ENCODE results near the gene NACA.
A peak's percentile ranks its signal among the peaks of the same experiment; 100 is the strongest.

Gene NACA

GRCh38 chr12:56684745-56685359, 40.2 kb downstream of the NACA start:
- no peak for DNase-seq (ENCODE audit: low spot score)
- ChIA-PET POLR2A (ENCODE audit: low non-redundant PET) (no interaction called here), CTCF (interaction anchor here (0.6 to 1.1 kb wide), 5 partner anchors 9 to 160 kb away, joined by 3 to 10 read pairs (median 3); no protein-coding TSS in a partner anchor)
- peak overlapping the region; percentile 82 for H3K27ac ChIP-seq
- TF ChIP-seq CTCF (conservative IDR thresholded peaks at IDR 0.05; ENCODE audit: low read depth), result no peak

- no peak for DNase-seq (ENCODE audit: low spot score)
- no peak for TF ChIP-seq CTCF (conservative IDR thresholded peaks at IDR 0.05; ENCODE audit: low read depth)
- ChIA-PET POLR2A (ENCODE audit: low non-redundant PET) (no interaction called here), CTCF (interaction anchor here (0.6 to 0.7 kb wide), 2 partner anchors 68 to 319 kb away, joined by 3 to 5 read pairs; no protein-coding TSS in a partner anchor)
- H3K27ac ChIP-seq, result peak overlapping the region; percentile 42
These were observed 42.8 kb downstream of the NACA start for GRCh38 chr12:56682323-56682722.

- no peak for TF ChIP-seq CTCF (conservative IDR thresholded peaks at IDR 0.05; ENCODE audit: low read depth)
- ChIA-PET POLR2A (ENCODE audit: low non-redundant PET) (no interaction called here), CTCF (interaction anchor here (0.6 kb wide), 1 partner anchor 47 kb away, joined by 3 read pairs; no protein-coding TSS in a partner anchor)
These were observed 45.1 kb downstream of the NACA start for GRCh38 chr12:56679883-56680575.

GRCh38 chr12:56678852-56679251, 46.2 kb downstream of the NACA start:
- POLR2A ChIA-PET (ENCODE audit: low non-redundant PET), result no interaction called here
- CTCF ChIA-PET, result interaction anchor here (0.6 kb wide), 1 partner anchor 17 kb away, joined by 3 read pairs; no protein-coding TSS in a partner anchor
- DNase-seq (ENCODE audit: low spot score), result no peak
- H3K27ac ChIP-seq, result peak overlapping the region; percentile 44
- TF ChIP-seq CTCF (conservative IDR thresholded peaks at IDR 0.05; ENCODE audit: low read depth), result no peak

More at GRCh38 chr12:56679883-56680575, 45.1 kb downstream of the NACA start:
- H3K27ac ChIP-seq, result peak overlapping the region; percentile 42
- no peak for DNase-seq (ENCODE audit: low spot score)

GRCh38 chr12:56677680-56678079, 47.4 kb downstream of the NACA start:
- peak overlapping the region; percentile 49; the same call in 1 of the 2 replicates for H3K27ac ChIP-seq
- ChIA-PET POLR2A (ENCODE audit: low non-redundant PET) (interaction anchor here (1.1 kb wide), 1 partner anchor 9 kb away, joined by 3 read pairs; no protein-coding TSS in a partner anchor), CTCF (no interaction called here)
- no peak for DNase-seq (ENCODE audit: low spot score)
- TF ChIP-seq CTCF (conservative IDR thresholded peaks at IDR 0.05; ENCODE audit: low read depth), result no peak

GRCh38 chr12:56676851-56677580, 48.1 kb downstream of the NACA start:
- CTCF ChIA-PET, result interaction anchor here (0.5 kb wide), 1 partner anchor 17 kb away, joined by 12 read pairs; no protein-coding TSS in a partner anchor
- DNase-seq (ENCODE audit: low spot score), result no peak
- POLR2A ChIA-PET (ENCODE audit: low non-redundant PET), result interaction anchor here (1.1 kb wide), 1 partner anchor 9 kb away, joined by 3 read pairs; no protein-coding TSS in a partner anchor
- H3K27ac ChIP-seq, result peak overlapping the region; percentile 26
- TF ChIP-seq CTCF (conservative IDR thresholded peaks at IDR 0.05; ENCODE audit: low read depth), result no peak
